Right atrium auricular region (tissue), 2 donors: ENCODE measurements around the gene PARD3B. TPM values are rescaled to one million over a fixed set of nuclear protein-coding genes. Genes with fewer than 3 reads are reported as not detected.
A peak's percentile ranks its signal among the peaks of the same experiment; 100 is the strongest.

Source experiments
- DNase-seq: peaks from one replicate; pipeline ENCODE4 v3.0.0-alpha.2; 2019; ENCODE audit warnings: low spot score
- H3K27ac ChIP-seq, 2 donors: fragments of 200-600 bp; sonication (generic); 1 replicate in 1 of 2; 2 replicates in 1 of 2; pipeline ENCODE4 v1.5.1; 2016 to 2019
- H3K27me3 ChIP-seq, 2 donors: fragments of 200-600 bp; sonication (generic); one replicate each; pipeline versions ENCODE4 v1.5.1 to v1.6.0; 2017 to 2019
- H3K36me3 ChIP-seq: fragments of 200-600 bp; sonication (generic); one replicate; pipeline ENCODE4 v1.5.1; 2016
- H3K4me1 ChIP-seq, 2 donors: fragments of 200-600 bp; sonication (generic); one replicate each; pipeline versions ENCODE4 v1.5.1 to v1.6.0; 2017 to 2019
- H3K4me3 ChIP-seq, 2 donors: fragments of 200-600 bp; sonication (generic); 1 replicate in 1 of 2; 2 replicates in 1 of 2; pipeline ENCODE4 v1.5.1; 2017 to 2019; ENCODE audit warnings: mild to moderate bottlenecking in 1 of 2, moderate library complexity in 1 of 2
- H3K9me3 ChIP-seq, 2 donors: fragments of 200-600 bp; sonication (generic); one replicate each; pipeline ENCODE4 v1.5.1; 2019
- CTCF ChIP-seq, 2 donors: fragments of 200-600 bp; sonication (generic); IDR thresholded peaks; one replicate each; pipeline ENCODE4 v1.5.1; 2019; ENCODE audit warnings: antibody characterized with exemption in 2 of 2
- total RNA-seq, 2 donors: library from RNA; depleted of rRNA; stranded (reverse); fragments of >200 nt; gene quantifications; one replicate each; pipeline ENCODE4 v1.1.0, GENCODE V29; 2016

The PARD3B gene
- total RNA-seq, 2 donors from 2014 or later: 7.4 to 12.2 TPM

- Histone ChIP-seq H3K36me3 (no peaks in the 10 kb centered on the region), H3K27ac (no peak overlapping the region), H3K4me1 (no peaks in the 10 kb centered on the region), H3K9me3 (no peaks in the 10 kb centered on the region), H3K4me3 (no peak overlapping the region), H3K27me3 (no peaks in the 10 kb centered on the region)
- no peak for TF ChIP-seq CTCF (IDR thresholded peaks at IDR 0.05)
- DNase-seq: no peak
These were observed 1011.7 kb downstream of the PARD3B start for GRCh38 chr2:205556841-205557539.

- no peak for TF ChIP-seq CTCF (IDR thresholded peaks at IDR 0.05)
- no peak for DNase-seq
These were observed 1012.6 kb downstream of the PARD3B start for GRCh38 chr2:205557873-205558272.

GRCh38 chr2:205561441-205561840 lies 1016.2 kb downstream of the PARD3B start:
- TF ChIP-seq CTCF (IDR thresholded peaks at IDR 0.05): no peak
- DNase-seq: no peak
- H3K36me3 ChIP-seq: no peaks in the 10 kb centered on the region
- H3K27me3 ChIP-seq: no peaks in the 10 kb centered on the region
- H3K4me3 ChIP-seq: no peak overlapping the region
- H3K9me3 ChIP-seq: no peaks in the 10 kb centered on the region
- H3K27ac ChIP-seq: no peak overlapping the region
- no peaks in the 10 kb centered on the region for H3K4me1 ChIP-seq

More at GRCh38 chr2:205557873-205558272, 1012.6 kb downstream of the PARD3B start:
- Histone ChIP-seq H3K9me3 (no peaks in the 10 kb centered on the region), H3K27me3 (no peaks in the 10 kb centered on the region), H3K27ac (no peak overlapping the region), H3K36me3 (no peaks in the 10 kb centered on the region), H3K4me3 (no peak overlapping the region), H3K4me1 (no peaks in the 10 kb centered on the region)

GRCh38 chr2:205563646-205564045 lies 1018.4 kb downstream of the PARD3B start:
- DNase-seq: no peak
- H3K4me1 ChIP-seq: no peaks in the 10 kb centered on the region
- no peak overlapping the region for H3K4me3 ChIP-seq
- H3K27ac ChIP-seq: no peak overlapping the region
- H3K36me3 ChIP-seq: no peaks in the 10 kb centered on the region
- no peaks in the 10 kb centered on the region for H3K27me3 ChIP-seq
- peak; percentile 13 to 38 for TF ChIP-seq CTCF (IDR thresholded peaks at IDR 0.05)
- no peaks in the 10 kb centered on the region for H3K9me3 ChIP-seq

- TF ChIP-seq CTCF (IDR thresholded peaks at IDR 0.05): no peak
- no peaks in the 10 kb centered on the region for H3K4me1 ChIP-seq
- no peaks in the 10 kb centered on the region for H3K27me3 ChIP-seq
- H3K36me3 ChIP-seq: no peaks in the 10 kb centered on the region
- DNase-seq: no peak
- no peak overlapping the region for H3K27ac ChIP-seq
- H3K9me3 ChIP-seq: no peaks in the 10 kb centered on the region
- no peak overlapping the region for H3K4me3 ChIP-seq
These were observed 1019.3 kb downstream of the PARD3B start for GRCh38 chr2:205564346-205565141.
